K562 (cell line): ENCODE measurements around the gene FIG4. TPM values are rescaled to one million over a fixed set of nuclear protein-coding genes. Genes with fewer than 3 reads are reported as not detected.
A peak's percentile ranks its signal among the peaks of the same experiment; 100 is the strongest.

Experiments used
- BACH1 ChIP-seq: fragments of 200-800 bp; sonication (Bioruptor generic); IDR thresholded peaks from 2 replicates; pipeline ENCODE4 v1.6.1; 2016; ENCODE audit warnings: missing genetic modification characterization, missing compliant biosample characterization
- CREM ChIP-seq: IDR thresholded peaks from 2 replicates; pipeline ENCODE4 v1.6.1; 2014; ENCODE audit warnings: antibody characterized with exemption, low read depth
- CTBP1 ChIP-seq: fragments of 450-650 bp; IDR thresholded peaks from 2 replicates; pipeline ENCODE4 v1.6.1; 2016; ENCODE audit warnings: borderline replicate concordance
- DMBX1 ChIP-seq: fragments of 250-450 bp; sonication (Bioruptor Pico); IDR thresholded peaks from 2 replicates; pipeline ENCODE4 v1.8.0; 2022; ENCODE audit warnings: inconsistent platforms, mild to moderate bottlenecking, moderate library complexity, borderline replicate concordance
- ESRRA ChIP-seq: fragments of 450-650 bp; IDR thresholded peaks from 2 replicates; pipeline ENCODE4 v1.6.1; 2014; ENCODE audit warnings: low read depth, mild to moderate bottlenecking, moderate library complexity, borderline replicate concordance
- FOSL1 ChIP-seq: fragments of 200-800 bp; sonication (Bioruptor generic); conservative IDR thresholded peaks from 2 replicates; pipeline ENCODE4 v1.6.1; 2016; ENCODE audit warnings: missing genetic modification characterization, missing compliant biosample characterization
- HDAC8 ChIP-seq: fragments of 450-650 bp; IDR thresholded peaks from 2 replicates; pipeline ENCODE4 v1.6.1; 2016; ENCODE audit warnings: mild to moderate bottlenecking, missing genetic modification characterization, moderate library complexity, missing compliant biosample characterization
- HIVEP1 ChIP-seq: fragments of 250-450 bp; sonication (Bioruptor Pico); IDR thresholded peaks from 2 replicates; pipeline ENCODE4 v1.4.0; 2020; ENCODE audit warnings: mild to moderate bottlenecking
- MAFG ChIP-seq: fragments of 450-650 bp; conservative IDR thresholded peaks from 2 replicates; pipeline ENCODE4 v1.6.1; 2016; ENCODE audit warnings: missing genetic modification characterization, missing compliant biosample characterization
- MEF2D ChIP-seq: conservative IDR thresholded peaks from 2 replicates; pipeline ENCODE4 v1.6.1; 2016; ENCODE audit warnings: low read depth, missing genetic modification characterization, missing compliant biosample characterization
- NCOA1 ChIP-seq: fragments of 450-650 bp; IDR thresholded peaks from 2 replicates; pipeline ENCODE4 v1.6.1; 2016; ENCODE audit warnings: low read depth
- RHOXF2B ChIP-seq: fragments of 250-450 bp; sonication (Bioruptor Pico); conservative IDR thresholded peaks from 2 replicates; pipeline ENCODE4 v1.5.1; 2021
- SMARCA4 ChIP-seq: fragments of 450-650 bp; IDR thresholded peaks from 2 replicates; pipeline ENCODE4 v1.6.1; 2016
- TRIM24 ChIP-seq, 2 experiments: fragments of 450-650 bp; IDR thresholded peaks; 2 replicates each; pipeline ENCODE4 v1.6.1; 2016
- ZBTB17 ChIP-seq: fragments of 450-650 bp; formaldehyde crosslinking; IDR thresholded peaks from 2 replicates; pipeline ENCODE4 v1.4.0; 2020; ENCODE audit warnings: mild to moderate bottlenecking
- ZNF354B ChIP-seq: fragments of 250-450 bp; sonication (Bioruptor Pico); IDR thresholded peaks from 2 replicates; pipeline ENCODE4 v1.4.0; 2020
- polyA plus RNA-seq, 8 experiments: library from polyadenylated mRNA; depleted of rRNA in 4 of 8; stranded (reverse) in 5 of 8; unstranded in 3 of 8; fragments of >200 nt; fragmentation: Nextera tagmentation in 2 of 8; fragmentation: Illumina TruSeq in 1 of 8; extraction: Ambion mirVana in 2 of 8; extraction: Trizol in 1 of 8; gene quantifications; 2 replicates each; pipeline versions ENCODE4 v1.2.1 to v1.2.3, GENCODE V29; 2011 to 2014; ENCODE audit warnings: inconsistent platforms in 1 of 8, missing spikeins in 1 of 8
- total RNA-seq, 7 experiments: library from RNA; depleted of rRNA in 6 of 7; stranded (reverse); fragments of >200 nt in 6 of 7; fragmentation: Illumina TruSeq in 2 of 7; extraction: Trizol in 2 of 7; gene quantifications; 2 replicates each; pipeline versions ENCODE4 v1.2.1 to v1.2.3, GENCODE V29; 2011 to 2021; ENCODE audit warnings: low replicate concordance in 1 of 7

FIG4 gene
- total and polyA plus RNA-seq, 9 of the 15 experiments (the other 6 are each of a cell fraction or from before 2014, with no cell fraction given), result 1.5 to 6.8 (median 4.3) TPM

DNA sequence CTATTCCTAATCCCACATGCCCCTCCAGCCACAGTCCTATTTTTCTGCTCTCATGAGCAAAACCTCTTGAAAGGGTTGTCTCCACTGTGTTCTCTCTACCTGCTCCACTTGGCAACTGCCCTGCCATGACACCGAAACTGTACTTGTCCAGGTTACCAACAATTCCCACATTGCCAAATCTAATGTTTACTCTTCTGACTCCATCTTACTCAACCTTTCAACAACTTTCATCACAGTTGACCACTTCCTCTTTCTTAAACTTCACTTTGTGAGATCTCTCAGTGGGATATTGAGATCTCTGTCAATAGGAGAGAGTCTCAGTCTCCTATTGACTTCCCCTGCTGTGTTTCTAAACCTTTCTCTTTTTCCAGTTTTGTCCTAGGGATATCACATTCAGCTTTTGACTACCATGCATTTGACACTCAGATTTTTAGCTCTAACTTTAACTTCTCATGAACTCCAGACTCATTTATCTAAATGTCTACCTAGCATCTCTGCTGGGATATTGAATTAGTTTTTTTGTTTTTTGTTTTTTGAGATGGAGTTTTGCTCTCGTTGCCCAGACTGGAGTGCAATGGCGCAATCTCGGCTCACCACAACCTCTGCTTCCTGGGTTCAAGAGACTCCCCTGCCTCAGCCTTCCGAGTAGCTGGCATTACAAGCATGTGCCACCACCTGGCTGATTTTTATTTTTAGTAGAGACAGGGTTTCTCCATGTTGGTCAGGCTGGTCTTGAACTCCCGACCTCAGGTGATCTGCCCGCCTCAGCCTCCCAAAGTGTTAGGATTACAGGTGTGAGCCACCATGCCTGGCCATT, 81.1 kb downstream of the FIG4 start (continued):
- TF ChIP-seq NCOA1, result 0 out of 2 replicates have a peak, but pooled peaks have one; percentile 53
- peak; percentile 84; the same call in 1 of the 2 replicates for TF ChIP-seq SMARCA4
- TF ChIP-seq MEF2D (tag), result peak; percentile 88
- peak; percentile 88 for TF ChIP-seq ZBTB17 (CRISPR knock-in tag)
- TF ChIP-seq DMBX1 (CRISPR knock-in tag), result peak; percentile 95
- peak; percentile 55; the same call in 1 of the 2 replicates for TF ChIP-seq CTBP1
- peak; percentile 88 for TF ChIP-seq RHOXF2B (CRISPR knock-in tag)
- TF ChIP-seq MAFG (tag), result 0 out of 2 replicates have a peak, but pooled peaks have one; percentile 10
- TF ChIP-seq HDAC8 (tag), result peak; percentile 94
- peak; percentile 65 for TF ChIP-seq FOSL1
- TF ChIP-seq ZNF354B (CRISPR knock-in tag), result peak; percentile 66
- peak; percentile 93 to 95 for TF ChIP-seq TRIM24 (IDR thresholded peaks at IDR 0.05)
- peak; percentile 90 for TF ChIP-seq HIVEP1 (CRISPR knock-in tag)
- TF ChIP-seq BACH1 (tag), result peak; percentile 91
- 0 out of 2 replicates have a peak, but pooled peaks have one; percentile 26 for TF ChIP-seq CREM
- TF ChIP-seq ESRRA, result peak; percentile 57; the same call in 1 of the 2 replicates
